HuH-7 (cell line): ENCODE measurements around the gene PREX1.
"Not testable (repeated sequence)": the region's sequence is repeated elsewhere in the genome, so short reads cannot be mapped to it uniquely, and the experiment has no call there.

Source experiments
- DNase-seq: peaks from one replicate; pipeline ENCODE4 v3.0.0; 2011; ENCODE audit warnings: low spot score

The PREX1 gene

DNA sequence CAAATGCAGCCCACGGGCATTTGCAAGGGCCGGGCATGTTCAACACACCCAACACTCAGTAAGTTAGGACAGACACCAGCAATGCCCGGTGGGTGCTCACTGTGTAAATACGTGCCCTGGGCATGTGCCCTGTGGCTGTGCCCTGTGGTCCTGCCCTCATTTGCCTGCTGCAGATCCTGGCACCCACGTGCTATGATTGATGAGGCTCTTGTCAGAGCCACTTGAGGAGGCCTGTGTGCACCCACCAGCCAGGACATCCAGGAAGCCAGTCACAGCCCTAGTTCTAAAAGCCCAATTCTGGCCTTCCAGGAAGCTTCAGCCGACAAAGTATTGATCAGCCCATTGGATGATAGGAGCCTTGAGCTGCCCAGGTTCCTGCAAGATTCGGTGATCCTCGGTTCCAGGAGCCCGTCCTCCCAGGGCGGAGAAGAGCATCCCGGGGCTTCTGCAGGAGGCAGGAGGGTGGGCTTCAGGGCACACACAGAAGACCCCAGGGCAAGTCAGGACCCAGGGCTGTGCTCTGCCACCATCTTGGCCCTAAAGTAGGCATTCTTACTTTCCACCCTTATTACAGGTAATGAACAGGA lies 223.9 kb downstream of the PREX1 start:
- no peak for DNase-seq

- DNase-seq, result no peak
These were observed 224.5 kb downstream of the PREX1 start for GRCh38 chr20:48603116-48603818.

DNA sequence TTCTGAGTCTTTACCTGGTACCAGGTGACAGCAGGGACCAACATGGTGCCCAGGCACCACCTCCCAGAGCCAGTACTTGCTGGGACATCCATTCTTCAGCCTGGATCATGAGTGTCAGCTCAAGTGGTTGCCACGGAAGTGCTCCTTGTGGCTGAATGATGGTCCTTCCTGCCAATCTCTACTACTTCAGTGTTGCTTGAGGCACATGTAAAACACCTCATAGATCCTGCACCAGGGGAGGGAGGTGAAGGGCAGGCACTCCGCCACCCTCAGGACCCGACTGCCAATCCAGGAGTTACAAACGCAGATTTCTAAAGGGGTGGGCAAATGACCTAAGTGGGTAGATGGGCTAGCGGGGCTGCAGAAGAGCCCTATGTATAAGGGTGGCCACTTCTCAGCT lies 226.0 kb downstream of the PREX1 start:
- no peak for DNase-seq

DNA sequence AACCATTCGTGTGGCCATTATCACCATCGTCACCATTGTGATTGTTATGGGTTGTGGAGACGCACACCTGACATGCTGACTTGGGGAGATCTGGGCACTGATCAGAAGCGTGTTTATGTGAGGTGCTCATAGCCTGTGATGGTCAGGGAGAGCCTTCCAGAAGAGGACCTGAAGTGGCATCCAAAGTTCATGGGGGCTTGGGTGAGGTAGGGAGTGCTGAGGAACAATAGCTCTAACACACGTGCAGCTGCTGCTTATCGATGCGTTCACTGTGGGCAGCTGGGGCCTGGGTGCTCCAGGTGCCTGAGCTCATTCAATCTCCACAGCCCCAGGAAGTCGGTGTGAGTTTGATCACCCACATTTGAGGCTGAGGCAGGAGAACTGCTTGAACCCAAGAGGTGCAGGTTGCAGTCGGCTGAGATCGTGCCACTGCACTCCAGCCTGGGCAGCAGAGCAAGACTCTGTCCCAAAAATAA lies 227.3 kb downstream of the PREX1 start:
- no peak for DNase-seq

GRCh38 chr20:48599748-48600469 lies 227.9 kb downstream of the PREX1 start:
- DNase-seq, result no peak

DNA sequence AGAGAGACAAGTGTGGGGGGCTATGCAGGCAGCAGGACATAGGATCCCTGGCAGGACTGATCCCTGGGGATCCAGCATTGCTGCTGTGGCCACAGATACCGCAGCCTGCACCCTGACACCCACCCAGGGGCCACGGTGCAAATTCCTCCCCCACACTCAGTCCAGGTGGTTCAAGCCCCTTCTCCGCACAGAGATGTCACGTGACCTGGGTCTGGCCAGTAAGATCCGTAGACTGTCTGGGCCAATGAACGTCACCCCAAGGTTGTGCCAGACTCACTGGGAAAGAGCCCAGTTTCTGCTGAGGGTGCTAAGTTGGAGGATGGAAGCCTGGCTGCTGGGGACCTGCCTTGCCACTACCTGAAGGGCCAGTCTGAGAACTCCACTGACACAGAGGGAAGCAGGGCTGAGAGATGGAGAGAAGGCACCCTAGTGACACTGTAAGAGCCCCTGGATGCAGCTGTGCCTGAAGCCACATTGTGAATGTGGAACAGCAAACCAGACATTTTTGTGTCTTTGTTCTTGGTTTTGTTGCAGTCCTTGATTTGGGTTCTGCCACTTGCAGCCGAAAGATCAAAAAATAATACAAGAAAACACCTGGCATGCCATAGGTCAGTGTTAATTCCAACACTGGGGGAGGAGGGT lies 228.6 kb downstream of the PREX1 start:
- DNase-seq, result no peak

DNA sequence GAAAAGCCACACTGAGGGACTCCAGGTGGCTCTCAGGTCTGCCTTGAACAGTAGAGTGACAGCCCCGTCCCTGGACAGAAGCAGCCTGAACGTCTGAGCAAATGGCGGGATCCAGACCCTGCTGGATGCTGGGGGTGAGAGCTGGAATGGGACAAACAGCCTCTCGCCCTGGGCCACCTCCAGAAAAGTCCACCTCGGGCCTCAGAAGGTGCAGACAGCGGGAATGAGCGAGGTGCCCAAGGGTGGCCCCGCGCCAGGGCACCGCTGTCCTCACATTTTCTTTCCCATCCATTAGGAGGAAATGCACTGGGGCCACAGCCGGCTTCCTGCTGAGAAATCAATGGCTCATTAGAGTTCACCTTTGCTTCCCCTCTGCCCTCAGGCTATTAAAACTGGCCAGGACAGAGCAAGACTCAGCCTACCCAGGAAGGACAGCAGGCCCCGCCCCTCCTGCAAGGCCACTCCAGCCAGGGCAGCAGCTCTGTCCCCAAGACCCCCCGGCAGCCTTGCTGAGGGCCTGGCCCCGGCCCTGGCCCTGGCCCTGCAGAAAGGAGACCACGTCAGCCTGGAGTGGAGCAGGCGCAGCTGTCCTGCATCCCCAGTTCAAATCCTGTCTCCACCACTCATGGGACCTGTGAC lies 229.4 kb downstream of the PREX1 start:
- DNase-seq, result not testable (repeated sequence)

GRCh38 chr20:48597521-48598302 lies 230.1 kb downstream of the PREX1 start:
- DNase-seq, result no peak

GRCh38 chr20:48596334-48596898 lies 231.4 kb downstream of the PREX1 start:
- no peak for DNase-seq

DNA sequence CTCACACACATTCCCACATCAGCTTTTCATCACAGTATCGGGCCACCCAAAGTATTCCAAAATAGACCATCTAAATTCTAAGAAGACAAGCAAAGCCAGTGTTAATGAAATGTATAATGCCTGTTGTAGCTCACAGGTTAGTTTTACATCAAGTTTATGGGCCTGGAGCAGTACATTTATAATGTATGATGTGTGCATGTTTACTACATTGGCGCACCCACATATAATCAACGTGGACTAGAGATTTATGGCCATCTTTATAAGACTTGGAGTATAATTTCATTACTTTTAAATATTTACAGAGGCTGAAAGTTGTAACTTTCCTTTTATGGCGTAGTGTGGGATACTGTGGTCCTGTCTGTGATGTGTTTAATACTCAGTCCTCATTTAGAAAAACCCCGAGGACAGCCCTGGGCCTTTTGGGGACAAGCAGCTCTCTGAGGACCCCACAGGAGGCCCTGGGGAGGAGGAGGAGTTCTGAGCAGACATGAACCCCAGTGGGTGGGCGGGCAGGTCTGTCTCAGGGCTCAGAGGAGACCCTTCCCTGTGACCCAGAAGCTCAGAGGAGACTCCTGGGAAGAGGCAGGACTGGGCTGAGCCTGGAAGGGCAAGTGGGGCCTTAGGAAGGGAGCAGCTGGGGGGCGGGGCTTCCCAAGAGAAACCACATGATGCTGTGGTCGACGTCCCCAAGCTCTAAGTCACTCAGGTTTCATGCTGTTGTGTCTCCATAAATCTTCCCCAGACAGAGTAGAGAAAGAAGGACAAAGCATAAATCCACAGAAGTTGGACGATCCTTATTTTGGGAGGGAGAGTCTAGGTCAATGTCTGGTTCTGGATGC lies 232.1 kb downstream of the PREX1 start:
- DNase-seq, result no peak

GRCh38 chr20:48594533-48594932 lies 233.3 kb downstream of the PREX1 start:
- DNase-seq, result no peak

GRCh38 chr20:48592107-48592940 lies 235.5 kb downstream of the PREX1 start:
- no peak for DNase-seq

DNA sequence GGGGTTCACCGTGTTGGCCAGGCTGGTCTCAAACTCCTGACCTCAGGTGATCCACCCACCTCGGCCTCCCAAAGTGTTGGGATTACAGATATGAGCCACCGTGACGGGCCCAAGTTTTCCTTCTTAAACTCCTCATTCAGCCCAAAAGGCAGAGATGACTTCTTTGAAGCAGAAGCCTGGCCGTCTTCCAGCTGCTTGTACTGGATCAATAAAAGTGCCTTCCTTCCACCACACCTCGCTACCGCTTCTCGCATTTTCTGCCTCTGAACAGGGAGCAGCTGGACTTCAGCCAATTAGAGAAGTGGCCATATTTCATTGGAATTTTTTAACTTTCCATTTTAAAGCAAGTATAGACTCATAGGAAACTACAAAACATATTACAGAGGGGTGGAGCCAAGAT lies 241.1 kb downstream of the PREX1 start:
- DNase-seq, result no peak

DNA sequence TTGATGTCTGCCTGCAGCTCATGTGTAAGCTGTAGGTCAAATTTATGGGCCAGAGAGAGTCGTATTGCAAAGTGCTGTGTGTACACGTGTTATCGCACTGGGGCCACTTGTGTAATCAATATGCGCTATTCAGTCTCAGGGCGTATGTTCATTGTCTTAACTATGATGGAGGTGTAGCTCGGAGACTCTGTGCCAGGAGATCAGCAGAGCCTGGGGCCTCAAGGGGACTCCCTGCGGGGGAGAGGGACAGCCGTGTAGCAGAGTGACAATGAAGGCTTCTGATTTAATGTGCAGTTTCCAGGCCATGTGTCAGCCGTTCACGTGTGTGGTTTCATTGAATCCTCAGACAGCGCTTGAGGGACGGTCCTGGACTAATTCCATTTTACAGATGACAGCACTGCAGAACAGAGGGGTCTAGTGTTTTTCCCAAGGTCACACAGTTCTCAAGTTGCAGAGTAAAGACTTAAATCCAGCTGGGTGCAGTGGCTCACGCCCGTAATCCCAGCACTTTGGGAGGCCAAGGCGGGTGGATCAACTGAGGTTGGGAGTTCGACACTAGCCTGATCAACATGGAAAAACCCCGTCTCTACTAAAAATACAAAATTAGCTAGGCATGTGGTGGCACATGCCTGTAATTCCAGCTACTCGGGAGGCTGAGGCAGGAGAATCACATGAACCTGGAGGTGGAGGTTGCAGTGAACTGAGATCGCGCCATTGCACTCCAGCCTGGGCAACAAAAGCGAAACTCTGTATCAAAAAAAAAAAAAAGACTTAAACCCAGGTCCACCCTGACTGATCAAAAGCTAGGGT lies 242.5 kb downstream of the PREX1 start:
- DNase-seq, result peak; percentile 61

GRCh38 chr20:48584391-48585060 lies 243.3 kb downstream of the PREX1 start:
- DNase-seq, result no peak

GRCh38 chr20:48583801-48584200 lies 244.0 kb downstream of the PREX1 start:
- DNase-seq, result no peak

DNA sequence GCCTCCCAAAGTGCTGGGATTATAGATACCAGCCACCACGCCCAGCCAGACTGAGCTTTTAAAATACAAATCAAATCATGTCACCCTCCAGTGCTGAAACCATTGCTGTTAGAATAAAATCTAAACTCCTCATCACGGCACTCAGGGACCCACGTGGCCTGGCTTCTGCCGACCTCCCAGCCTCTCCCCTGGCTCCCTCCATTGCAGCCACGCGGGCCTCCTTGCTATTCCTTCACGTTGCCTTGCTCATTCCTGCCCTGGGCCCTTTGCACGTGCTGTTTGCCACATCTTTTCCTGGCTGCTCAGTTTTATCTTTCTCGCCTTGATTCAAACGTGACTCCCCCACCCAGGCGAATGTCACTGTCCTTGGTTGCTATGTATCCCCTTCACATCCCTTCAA lies 244.6 kb downstream of the PREX1 start:
- DNase-seq, result no peak

DNA sequence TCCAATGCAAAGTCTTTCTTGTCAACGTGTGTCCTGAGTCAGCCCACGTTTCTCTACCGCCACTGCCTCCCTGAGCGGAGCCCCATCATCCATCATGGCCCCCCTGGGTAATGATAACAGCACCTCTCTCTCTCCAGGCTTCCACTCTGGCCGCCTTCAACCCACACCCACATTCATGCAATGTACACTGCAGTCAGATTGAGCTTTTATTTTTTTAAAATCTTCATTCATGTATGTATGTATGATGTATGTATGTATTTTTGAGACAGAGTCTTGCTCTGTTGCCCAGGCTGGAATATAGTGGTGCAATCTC lies 245.2 kb downstream of the PREX1 start:
- DNase-seq, result no peak
